ENCODE measurements around the gene RBX1.
"Not testable (repeated sequence)": the region's sequence is repeated elsewhere in the genome, so short reads cannot be mapped to it uniquely, and the experiment has no call there.

Gene RBX1

GRCh38 chr22:40950962-40951794, at the start of gene RBX1:
Gene RBX1, plus strand, starts transcription at chr22:40951378. Its CDS starts 21 bp downstream, at chr22:40951399.
- in situ Hi-C loops (cut with MboI; ENCODE audit: low pct_unique_long_range_greater_than_20kb, low sequenced_read_pairs, unreplicated experiment): loop anchor here (10.0 kb wide), 1 partner anchor 134 kb away; no protein-coding TSS in a partner anchor
- DNase-seq (ENCODE audit: low spot score): peak; percentile 96
- no peak for TF ChIP-seq CTCF (IDR thresholded peaks at IDR 0.05; ENCODE audit: extremely low read depth, insufficient read depth, missing control alignments)

- TF ChIP-seq CTCF (IDR thresholded peaks at IDR 0.05; ENCODE audit: extremely low read depth, insufficient read depth, missing control alignments): no peak
- in situ Hi-C loops (cut with MboI; ENCODE audit: low pct_unique_long_range_greater_than_20kb, low sequenced_read_pairs, unreplicated experiment): no loop called here
- DNase-seq (ENCODE audit: low spot score): no peak
Observed at GRCh38 chr22:40904101-40904500, 47.1 kb upstream of the RBX1 start.

- in situ Hi-C loops (cut with MboI; ENCODE audit: low pct_unique_long_range_greater_than_20kb, low sequenced_read_pairs, unreplicated experiment): no loop called here
- TF ChIP-seq CTCF (IDR thresholded peaks at IDR 0.05; ENCODE audit: extremely low read depth, insufficient read depth, missing control alignments): no peak
- DNase-seq (ENCODE audit: low spot score): no peak
Observed at GRCh38 chr22:40908895-40909294, 42.3 kb upstream of the RBX1 start.

- no peak for TF ChIP-seq CTCF (IDR thresholded peaks at IDR 0.05; ENCODE audit: extremely low read depth, insufficient read depth, missing control alignments)
- in situ Hi-C loops (cut with MboI; ENCODE audit: low pct_unique_long_range_greater_than_20kb, low sequenced_read_pairs, unreplicated experiment): no loop called here
- DNase-seq (ENCODE audit: low spot score): no peak
Observed at GRCh38 chr22:40911772-40912171, 39.4 kb upstream of the RBX1 start.

GRCh38 chr22:40912987-40913386, 38.2 kb upstream of the RBX1 start:
- in situ Hi-C loops (cut with MboI; ENCODE audit: low pct_unique_long_range_greater_than_20kb, low sequenced_read_pairs, unreplicated experiment); DNase-seq (ENCODE audit: low spot score): not testable (repeated sequence)

GRCh38 chr22:40919446-40919845, 31.7 kb upstream of the RBX1 start:
- no peak for DNase-seq (ENCODE audit: low spot score)
- in situ Hi-C loops (cut with MboI; ENCODE audit: low pct_unique_long_range_greater_than_20kb, low sequenced_read_pairs, unreplicated experiment): no loop called here
- TF ChIP-seq CTCF (IDR thresholded peaks at IDR 0.05; ENCODE audit: extremely low read depth, insufficient read depth, missing control alignments): no peak

GRCh38 chr22:40920526-40920925, 30.7 kb upstream of the RBX1 start:
- no peak for DNase-seq (ENCODE audit: low spot score)
- in situ Hi-C loops (cut with MboI; ENCODE audit: low pct_unique_long_range_greater_than_20kb, low sequenced_read_pairs, unreplicated experiment): no loop called here
- no peak for TF ChIP-seq CTCF (IDR thresholded peaks at IDR 0.05; ENCODE audit: extremely low read depth, insufficient read depth, missing control alignments)

Measured in GM13977 (cell line).